Psoas muscle (tissue), 8 donors: ENCODE measurements around the gene WTAP. TPM values are rescaled to one million over a fixed set of nuclear protein-coding genes. Genes with fewer than 3 reads are reported as not detected.

Experiments used
- ATAC-seq, 4 donors: fragments of 200-7000 bp; cut with Tn5 transposase; one replicate each; pipeline ENCODE4 v1.9.1; 2020; ENCODE audit warnings: moderate library complexity in 3 of 4, mild to moderate bottlenecking in 2 of 4
- DNase-seq, 2 donors: peaks; one replicate each; pipeline ENCODE4 v3.0.0-alpha.2; 2020
- H3K27ac ChIP-seq: fragments of 200-600 bp; one replicate; pipeline ENCODE4 v1.8.0; 2022
- H3K27me3 ChIP-seq, 3 donors: fragments of 200-600 bp in 1 of 3; one replicate each; pipeline versions ENCODE4 v1.6.1 to v1.8.0; 2013 to 2022; ENCODE audit warnings: low read length in 2 of 3, mild to moderate bottlenecking in 2 of 3, moderate library complexity in 1 of 3; ENCODE audit not compliant: insufficient read depth in 3 of 3
- H3K36me3 ChIP-seq, 2 donors: fragments of 200-600 bp in 1 of 2; one replicate each; pipeline versions ENCODE4 v1.6.1 to v1.8.0; 2013 to 2022; ENCODE audit warnings: low read depth in 1 of 2, mild to moderate bottlenecking in 1 of 2, moderate library complexity in 1 of 2; ENCODE audit not compliant: insufficient read depth in 1 of 2
- H3K4me1 ChIP-seq: fragments of 200-600 bp; one replicate; pipeline ENCODE4 v1.8.0; 2022
- H3K4me3 ChIP-seq: fragments of 200-600 bp; one replicate; pipeline ENCODE4 v1.8.0; 2022; ENCODE audit warnings: mild to moderate bottlenecking
- H3K9me3 ChIP-seq: fragments of 200-600 bp; one replicate; pipeline ENCODE4 v1.8.0; 2022
- CTCF ChIP-seq: fragments of 200-600 bp; IDR thresholded peaks from one replicate; pipeline ENCODE4 v1.8.0; 2022; ENCODE audit warnings: antibody characterized with exemption
- WGBS, 3 donors: extraction: QIAGEN DNeasy Blood & Tissue Kit; methylation state at CpG; one replicate each; pipeline versions ENCODE4 v1.1.6 to v1.1.7; 2013; 5-methylcytosine and 5-hydroxymethylcytosine counted together
- intact Hi-C, 2 donors: fragments of 100-400 bp; cut with DNase I; formaldehyde crosslinking; loops; one replicate each; pipeline versions ENCODE4 v1.11.0 to v1.14.2; 2022
- polyA plus RNA-seq, 3 donors: library from polyadenylated mRNA; stranded (reverse); fragments of 200-250 nt; gene quantifications; one replicate each; pipeline ENCODE4 v1.2.3, GENCODE V29; 2013
- total RNA-seq, 4 donors: library from RNA; stranded (reverse); fragmentation: NEBNext Ultra II Directional in 2 of 4; extraction: Animal tissue kit (Norgen Biotek cat#: 25700) in 2 of 4; gene quantifications; one replicate each; pipeline versions ENCODE4 v1.2.1 to v1.2.4, GENCODE V29; 2021 to 2023
- donor health status: healthy with polysubstance abuse.
- donor health status: DM: no; HTN: no; CAD: no; lungs with moderate emphysema.
- donor health status: Bipolar disorder and iron deficiency.
- donor health status: healthy.
- donor health status: DM: yes; HTN: yes; CAD: no.
- donor health status: DM: no; HTN: no; CAD: no.
- donor health status: DM: no; HTN: no; CAD: no.
- donor health status: DM: yes; HTN: yes; CAD: no.

WTAP gene
- total and polyA plus RNA-seq, 7 donors = 51.8 to 284 (median 131) TPM

DNA sequence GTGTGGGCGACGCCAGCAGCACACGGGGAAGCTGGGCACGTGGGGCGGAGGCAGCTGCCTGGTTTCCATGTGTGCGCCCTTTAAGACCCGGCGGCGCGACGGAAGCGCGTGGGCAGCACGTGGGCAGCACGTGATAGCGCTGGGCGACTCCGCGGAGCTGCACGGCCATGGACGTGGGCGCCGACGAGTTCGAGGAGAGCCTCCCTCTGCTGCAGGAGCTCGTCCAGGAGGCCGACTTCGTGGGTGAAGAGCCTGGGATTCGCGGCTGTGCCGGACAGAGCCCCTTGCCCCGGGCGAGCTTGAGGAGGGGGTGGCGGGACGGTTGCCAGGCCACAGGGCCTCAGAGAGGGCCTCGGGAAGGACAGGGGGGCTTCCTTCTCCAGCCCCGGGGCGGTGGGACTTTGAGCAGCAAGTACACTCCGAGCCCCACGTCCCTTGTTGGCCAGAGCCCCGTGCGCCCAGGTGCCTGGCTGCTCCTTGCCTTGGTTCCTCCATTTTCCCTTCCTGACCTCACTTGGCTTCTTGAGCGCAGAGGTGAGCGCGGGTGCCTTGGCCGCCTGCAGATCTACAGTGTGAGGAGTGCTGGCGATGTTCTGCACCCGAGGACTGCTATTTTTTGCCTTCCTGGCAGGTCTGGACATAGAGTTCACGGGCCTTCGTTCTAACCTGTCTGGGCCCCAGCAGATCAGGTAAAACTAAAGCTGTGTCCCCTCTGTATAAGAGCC, 73.0 kb downstream of the WTAP start, which contains the start of gene PNLDC1:
Gene PNLDC1, plus strand, starts transcription at position 136 of the 725 bp plus-strand sequence. Its CDS starts 32 bp downstream, at position 168.
- no peaks in the 10 kb centered on the region for H3K4me1 ChIP-seq
- DNase-seq (no peak), ATAC-seq (no peak)
- intact Hi-C loops = no loop called here
- peaks cover 0 to 49% of the 10 kb centered on the region in 2 donors for H3K36me3 ChIP-seq
- TF ChIP-seq CTCF = no peak
- no peaks in the 10 kb centered on the region for H3K9me3 ChIP-seq
- no peak within 1 kb of the TSS for H3K27ac ChIP-seq
- H3K27me3 ChIP-seq = no peaks in the 10 kb centered on the region
- H3K4me3 ChIP-seq = no peak within 1 kb of the TSS
- 86 to 90% (median 87%) methylated on average over 47 to 50 of the region's 50 CpGs for WGBS, 3 donors

GRCh38 chr6:159801935-159802334, 74.6 kb downstream of the WTAP start:
- intact Hi-C loops = no loop called here
- Histone ChIP-seq H3K27ac (no peak overlapping the region), H3K27me3 (no peaks in the 10 kb centered on the region), H3K9me3 (no peaks in the 10 kb centered on the region), H3K4me1 (no peaks in the 10 kb centered on the region), H3K36me3 (peaks cover 0 to 42% of the 10 kb centered on the region in 2 donors), H3K4me3 (no peak overlapping the region)
- DNase-seq (no peak), ATAC-seq (no peak)
- no peak for TF ChIP-seq CTCF
- 90 to 98% (median 91%) methylated on average over 8 of the region's 8 CpGs for WGBS, 3 donors

DNA sequence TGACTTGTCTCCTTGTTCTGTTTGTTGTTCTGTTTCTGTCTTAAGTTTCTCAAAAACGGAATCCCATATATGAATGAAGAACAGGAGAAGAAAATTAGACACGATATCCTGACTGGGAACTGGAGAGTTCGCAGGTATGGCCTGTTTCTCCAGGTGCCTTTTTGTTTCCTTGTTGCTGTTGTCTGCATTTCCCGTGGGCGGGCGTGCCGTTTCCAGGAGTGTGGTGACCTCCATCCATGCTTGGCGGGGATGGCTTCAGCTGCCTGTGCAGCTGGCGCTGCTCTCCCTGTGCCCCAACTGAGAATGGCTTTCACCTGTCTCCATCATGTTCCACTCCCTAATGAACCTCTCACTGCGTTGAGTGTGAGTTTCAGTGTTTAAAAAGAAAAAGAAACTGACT, 77.2 kb downstream of the WTAP start:
- Histone ChIP-seq H3K4me1 (no peaks in the 10 kb centered on the region), H3K27me3 (no peaks in the 10 kb centered on the region), H3K4me3 (no peak overlapping the region), H3K27ac (no peak overlapping the region), H3K36me3 (peaks cover 0 to 28% of the 10 kb centered on the region in 2 donors), H3K9me3 (no peaks in the 10 kb centered on the region)
- WGBS, 3 donors = 81 to 82% (median 82%) methylated on average over 10 of the region's 10 CpGs
- DNase-seq = no peak
- ATAC-seq = no peak
- intact Hi-C loops = no loop called here
- TF ChIP-seq CTCF = no peak

GRCh38 chr6:159805440-159806020, 78.2 kb downstream of the WTAP start:
- Histone ChIP-seq H3K36me3 (peaks cover 0 to 25% of the 10 kb centered on the region in 2 donors), H3K4me3 (no peak overlapping the region), H3K9me3 (no peaks in the 10 kb centered on the region), H3K27me3 (no peaks in the 10 kb centered on the region), H3K27ac (no peak overlapping the region), H3K4me1 (no peaks in the 10 kb centered on the region)
- no peak for DNase-seq
- ATAC-seq = no peak
- WGBS, 3 donors = 92 to 94% (median 93%) methylated on average over 6 of the region's 6 CpGs
- TF ChIP-seq CTCF = no peak
- intact Hi-C loops = no loop called here

Other genes starting within 250 kb of the WTAP start
- gene SOD2, start 34.3 kb upstream of the WTAP start, total RNA-seq = 1,000 to 10,000 TPM in 3 of 4 donors, 100 to 1,000 TPM in 1; 573 to 7,738 (median 3,937) TPM
- over 10,000 TPM in 1 of 3 donors, 1,000 to 10,000 TPM in 2; 5,251 to 11,097 (median 6,044) TPM for gene SOD2, start 34.3 kb upstream of the WTAP start, polyA plus RNA-seq
- gene ACAT2, start 34.5 kb downstream of the WTAP start, total RNA-seq = 1 to 10 TPM; 2.1 to 3.0 (median 2.6) TPM
- 1 to 10 TPM; 1.8 to 3.0 (median 2.3) TPM for gene ACAT2, start 34.5 kb downstream of the WTAP start, polyA plus RNA-seq
- 100 to 1,000 TPM; 156 to 228 (median 193) TPM for gene TCP1, start 62.1 kb downstream of the WTAP start, total RNA-seq
- 100 to 1,000 TPM; 153 to 307 (median 277) TPM for gene TCP1, start 62.1 kb downstream of the WTAP start, polyA plus RNA-seq
- gene MRPL18, start 63.0 kb downstream of the WTAP start, total RNA-seq = 10 to 100 TPM; 45.0 to 71.9 (median 60.1) TPM
- gene MRPL18, start 63.0 kb downstream of the WTAP start, polyA plus RNA-seq = 100 to 1,000 TPM in 2 of 3 donors, 10 to 100 TPM in 1; 98.7 to 149 (median 145) TPM
- gene PNLDC1, start 72.8 kb downstream of the WTAP start, total RNA-seq = under 1 TPM in 2 of 4 donors, not detected in 2; 0.17 to 0.49 TPM
- under 1 TPM; 0.09 to 0.25 (median 0.13) TPM for gene PNLDC1, start 72.8 kb downstream of the WTAP start, polyA plus RNA-seq
- not detected for gene MAS1, start 163.5 kb downstream of the WTAP start, total RNA-seq
- gene MAS1, start 163.5 kb downstream of the WTAP start, polyA plus RNA-seq = not detected
- gene IGF2R, start 241.6 kb downstream of the WTAP start, total RNA-seq = 100 to 1,000 TPM; 113 to 167 (median 157) TPM
- 10 to 100 TPM; 40.1 to 91.0 (median 48.4) TPM for gene IGF2R, start 241.6 kb downstream of the WTAP start, polyA plus RNA-seq